GM18519 (cell line): ENCODE data around the gene L3MBTL4.
"Not testable (repeated sequence)": the region's sequence is repeated elsewhere in the genome, so short reads cannot be mapped to it uniquely, and the experiment has no call there.

Experiments used
- ATAC-seq: cut with Tn5 transposase; IDR thresholded peaks from one replicate; pipeline ENCODE4 v1.9.1; 2021; ENCODE audit warnings: mild to moderate bottlenecking, moderate library complexity; ENCODE audit not compliant: unreplicated experiment, low FRiP score

Gene L3MBTL4

GRCh38 chr18:6120820-6121279, 293.9 kb downstream of the L3MBTL4 start:
- no peak for ATAC-seq

DNA sequence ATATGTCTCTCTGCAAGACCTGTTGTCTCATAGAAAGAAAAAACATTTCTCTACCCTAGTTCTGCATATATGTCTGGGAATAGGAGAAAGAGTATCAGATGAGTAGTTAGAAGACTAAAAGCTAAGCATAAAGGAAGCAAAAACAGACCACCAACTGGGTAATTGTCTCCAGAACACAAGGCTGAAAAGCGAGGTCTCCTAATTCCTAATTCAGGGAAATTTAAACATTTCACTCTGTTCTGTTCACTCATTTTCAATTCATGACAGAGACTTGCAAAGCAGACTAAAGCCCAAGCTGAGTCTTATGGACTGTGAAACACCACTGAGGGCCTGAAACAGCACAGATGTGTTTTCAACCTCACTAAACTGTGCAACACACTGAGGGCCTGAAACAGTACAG, 294.9 kb downstream of the L3MBTL4 start:
- ATAC-seq = no peak

DNA sequence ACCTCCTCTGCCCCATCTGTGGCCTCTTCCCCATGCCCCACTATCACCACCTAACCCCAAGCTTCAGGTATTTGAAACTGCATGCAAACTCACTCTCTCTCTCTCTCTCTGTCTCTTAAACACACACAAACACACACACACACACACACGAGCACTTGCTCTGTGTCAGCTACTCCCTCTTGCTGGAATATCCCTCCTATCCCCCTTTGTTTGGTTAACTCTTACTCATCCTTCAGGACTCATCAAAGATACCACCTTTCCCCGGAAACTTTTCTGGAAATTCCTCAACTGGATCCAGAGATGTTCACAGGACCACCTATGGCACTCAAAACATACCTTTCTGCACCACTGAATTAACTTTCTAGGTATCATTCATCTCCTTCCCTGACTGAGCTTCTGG, 296.6 kb downstream of the L3MBTL4 start:
- no peak for ATAC-seq

GRCh38 chr18:6115710-6116109, 299.0 kb downstream of the L3MBTL4 start:
- no peak for ATAC-seq

DNA sequence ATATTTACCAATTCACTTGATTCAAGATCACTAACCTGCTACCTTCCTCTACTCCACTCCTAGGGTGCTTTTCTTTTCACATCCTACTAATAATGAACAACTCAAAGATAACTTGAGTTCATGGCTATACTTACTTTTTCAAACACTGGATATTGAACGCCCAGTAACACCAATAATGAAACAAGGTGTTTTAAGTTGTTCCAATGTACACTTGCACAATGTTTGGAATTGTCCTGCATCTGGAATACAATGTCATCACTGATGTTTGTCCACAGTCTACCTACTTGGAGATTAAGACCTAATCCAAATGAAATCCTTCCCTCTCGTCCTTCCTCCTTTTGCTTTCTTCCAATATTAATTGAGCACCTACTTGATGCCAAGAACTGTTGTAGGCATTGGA, 301.1 kb downstream of the L3MBTL4 start:
- no peak for ATAC-seq

GRCh38 chr18:6111726-6112125, 303.0 kb downstream of the L3MBTL4 start:
- ATAC-seq = no peak

DNA sequence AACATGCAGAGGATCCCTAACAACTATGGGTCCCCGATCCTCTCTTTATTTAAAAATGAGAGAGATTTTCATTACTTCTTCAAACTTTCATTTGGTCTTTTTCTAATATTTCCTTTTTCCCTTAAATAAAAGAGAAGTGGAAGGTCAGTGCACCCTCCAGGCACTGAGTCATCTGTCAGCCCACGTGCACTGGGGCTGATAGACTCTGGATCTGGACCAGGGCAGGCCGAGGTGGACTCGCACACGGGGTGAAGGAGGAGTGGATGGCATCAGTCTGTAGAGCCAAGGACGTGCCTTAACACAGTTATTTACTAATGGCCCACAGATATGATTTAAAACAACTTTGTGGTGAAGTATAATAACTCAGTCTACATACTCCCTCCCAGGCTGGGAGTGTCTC, 305.0 kb downstream of the L3MBTL4 start:
- ATAC-seq = no peak

- no peak for ATAC-seq
Measured at GRCh38 chr18:6107794-6108193, 306.9 kb downstream of the L3MBTL4 start.

- ATAC-seq = no peak
Measured at GRCh38 chr18:6106091-6106685, 308.5 kb downstream of the L3MBTL4 start.

- no peak for ATAC-seq
Measured at GRCh38 chr18:6103741-6104140, 311.0 kb downstream of the L3MBTL4 start.

DNA sequence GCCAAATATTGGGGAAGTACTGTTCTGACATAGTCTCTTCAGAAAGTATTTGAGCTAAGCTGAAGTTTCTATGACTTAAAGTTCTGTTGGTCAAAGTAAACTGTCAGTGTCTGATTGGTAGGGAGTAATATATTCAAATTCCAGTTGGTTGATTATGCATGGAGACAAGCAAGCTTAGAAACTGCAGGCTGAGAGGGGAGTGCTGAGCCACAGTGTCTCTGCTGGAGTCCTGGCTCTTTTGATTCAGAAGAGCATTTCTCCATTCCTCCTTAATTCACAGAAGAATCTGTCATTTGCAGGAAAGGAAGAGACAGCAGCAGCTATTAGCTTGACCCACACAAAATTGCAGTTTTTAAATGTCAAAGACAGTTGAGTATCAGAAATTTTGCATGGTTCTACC, 318.0 kb downstream of the L3MBTL4 start:
- ATAC-seq = no peak

DNA sequence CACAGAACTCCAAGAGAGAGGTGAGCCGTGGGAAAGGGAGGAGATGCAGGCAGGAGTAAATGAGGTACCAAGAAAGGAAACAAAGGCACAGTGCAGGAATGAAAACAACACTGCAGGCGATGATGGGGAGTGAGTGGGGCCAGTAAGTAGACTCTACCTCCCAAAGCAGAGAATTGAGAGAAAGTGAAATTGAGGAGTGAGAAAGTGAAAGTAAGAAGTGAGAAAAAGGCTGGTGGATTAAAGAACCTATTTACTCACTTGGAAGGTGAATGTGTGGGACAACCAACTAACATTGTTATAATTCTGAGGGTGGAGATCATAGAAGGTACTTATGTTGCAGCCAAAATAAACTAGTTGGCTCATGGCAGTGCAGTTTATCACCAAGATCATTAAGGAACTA, 326.3 kb downstream of the L3MBTL4 start:
- no peak for ATAC-seq

DNA sequence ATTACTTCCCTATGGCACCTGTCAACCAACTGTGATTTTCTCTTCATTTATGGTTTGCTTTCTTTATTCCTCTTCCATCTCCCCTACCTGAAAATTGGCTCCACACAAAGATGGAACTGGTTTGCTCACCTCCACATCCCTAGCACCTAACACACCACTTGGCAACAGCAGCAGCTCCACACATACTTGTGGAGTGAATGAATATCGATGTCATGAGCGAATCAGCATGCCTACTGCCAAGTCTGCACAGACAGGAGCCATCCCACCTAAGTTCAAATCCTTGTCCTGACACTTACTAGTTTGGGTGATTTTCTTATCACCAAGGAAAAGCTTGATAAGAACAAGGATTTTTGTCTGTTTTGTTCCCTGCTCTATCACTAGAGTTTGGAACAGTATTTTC, 328.0 kb downstream of the L3MBTL4 start:
- no peak for ATAC-seq

GRCh38 chr18:6079406-6079805, 335.3 kb downstream of the L3MBTL4 start:
- ATAC-seq = no peak

- ATAC-seq = no peak
Measured at GRCh38 chr18:6078877-6079276, 335.8 kb downstream of the L3MBTL4 start.

GRCh38 chr18:6072423-6072822, 342.3 kb downstream of the L3MBTL4 start:
- not testable (repeated sequence) for ATAC-seq

DNA sequence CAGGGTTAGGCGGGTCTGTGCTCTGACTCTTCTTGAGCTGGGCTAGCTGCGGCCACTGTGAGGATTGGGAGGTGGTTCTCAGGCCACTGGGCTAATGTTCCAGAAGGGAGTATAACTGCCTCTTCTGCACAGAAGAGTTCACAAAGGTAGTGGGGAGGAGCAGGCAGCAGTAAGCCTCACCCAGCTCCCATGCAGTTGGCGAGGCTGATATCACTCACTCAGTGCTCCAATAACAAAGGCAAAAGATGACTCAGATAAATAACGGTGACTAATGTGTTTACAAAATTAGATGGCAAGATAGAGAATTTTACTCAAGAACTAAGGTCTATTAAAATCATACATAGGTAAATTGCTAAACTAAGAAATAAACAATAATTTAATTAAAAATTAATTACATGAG, 345.2 kb downstream of the L3MBTL4 start:
- ATAC-seq = no peak

DNA sequence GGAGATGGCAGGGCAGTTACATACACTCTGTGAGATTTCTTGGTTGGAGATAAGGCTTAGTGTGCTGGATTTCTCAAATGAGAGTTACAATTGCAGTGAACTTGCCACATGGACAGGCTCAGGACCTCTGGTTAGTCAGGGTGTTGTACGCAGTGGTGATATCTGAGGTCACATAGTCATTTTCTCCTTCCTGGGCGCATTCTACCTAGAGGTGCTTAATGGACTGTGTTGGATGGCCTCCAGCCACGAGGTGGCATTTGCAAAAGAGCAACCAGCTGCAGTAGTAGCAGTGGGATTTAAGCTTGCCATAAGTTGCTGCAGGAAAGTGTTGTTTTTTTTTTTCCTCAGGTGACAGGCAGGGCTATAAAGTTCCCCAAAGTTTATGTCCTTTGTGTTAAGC, 345.6 kb downstream of the L3MBTL4 start:
- ATAC-seq = no peak

GRCh38 chr18:6060149-6060548, 354.6 kb downstream of the L3MBTL4 start:
- no peak for ATAC-seq

DNA sequence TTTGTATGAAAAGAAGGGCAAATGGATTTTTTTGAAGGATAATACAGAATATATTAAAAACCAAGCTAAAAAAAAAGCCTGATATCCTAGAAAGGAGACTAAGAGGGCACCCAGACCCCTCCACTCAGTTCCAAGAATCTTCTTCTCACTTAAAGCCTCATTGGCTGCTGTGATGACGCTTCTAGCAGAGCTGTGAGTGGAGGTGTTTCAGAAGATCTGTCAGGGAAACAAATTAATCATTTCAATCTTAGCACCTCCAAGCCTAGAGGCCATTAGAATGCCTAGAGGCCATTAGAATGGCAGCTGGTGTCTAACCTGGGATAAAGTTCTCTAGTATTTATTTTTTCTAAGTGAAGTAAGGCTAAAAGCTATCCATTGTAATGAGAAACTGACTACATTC, 355.2 kb downstream of the L3MBTL4 start:
- ATAC-seq = no peak

- ATAC-seq = no peak
Measured at GRCh38 chr18:6058941-6059340, 355.8 kb downstream of the L3MBTL4 start.

GRCh38 chr18:6057604-6058003, 357.1 kb downstream of the L3MBTL4 start:
- ATAC-seq = no peak
